HT-29 (cell line): ENCODE results near the gene SLC7A9. TPM values are rescaled to one million over a fixed set of nuclear protein-coding genes. Genes with fewer than 3 reads are reported as not detected.
"Not testable (repeated sequence)": the region's sequence is repeated elsewhere in the genome, so short reads cannot be mapped to it uniquely, and the experiment has no call there.

Source experiments
- DNase-seq: peaks from one replicate; pipeline ENCODE4 v3.0.0-alpha.2; 2015; ENCODE audit warnings: low spot score
- small RNA-seq: library from RNA; depleted of rRNA; stranded (forward); fragments of <200 nt; gene quantifications from one replicate; pipeline ENCODE3, GENCODE V24; 2014
- total RNA-seq: library from RNA; depleted of rRNA; stranded (reverse); fragments of >200 nt; shearing (Covaris generic); gene quantifications from 2 replicates; pipeline ENCODE4 v1.2.3, GENCODE V29; 2014; rRNA removed

Gene SLC7A9
- total RNA-seq, 1 experiment from 2014 or later, result 0.28 TPM

DNA sequence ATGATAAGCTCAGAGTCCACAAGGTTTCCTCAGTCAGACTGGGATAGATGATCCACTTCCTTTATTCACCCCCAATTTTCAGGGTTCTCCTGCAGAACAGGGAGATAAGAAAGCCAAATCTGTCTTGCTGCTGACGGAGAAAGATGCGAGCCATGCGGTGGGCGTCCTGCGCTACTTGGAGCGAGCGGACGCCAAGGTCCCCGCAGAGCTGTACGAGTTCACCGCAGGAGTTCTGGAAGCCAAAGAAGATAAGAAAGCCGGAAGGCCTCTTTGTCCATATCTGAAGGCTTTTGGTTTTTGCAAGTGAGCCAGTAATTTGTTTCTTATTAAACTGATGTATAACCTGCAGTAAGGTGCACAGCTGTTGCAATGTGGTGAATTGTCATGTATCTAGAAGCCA is 66.7 kb downstream of the SLC7A9 start:
- no peak for DNase-seq

DNA sequence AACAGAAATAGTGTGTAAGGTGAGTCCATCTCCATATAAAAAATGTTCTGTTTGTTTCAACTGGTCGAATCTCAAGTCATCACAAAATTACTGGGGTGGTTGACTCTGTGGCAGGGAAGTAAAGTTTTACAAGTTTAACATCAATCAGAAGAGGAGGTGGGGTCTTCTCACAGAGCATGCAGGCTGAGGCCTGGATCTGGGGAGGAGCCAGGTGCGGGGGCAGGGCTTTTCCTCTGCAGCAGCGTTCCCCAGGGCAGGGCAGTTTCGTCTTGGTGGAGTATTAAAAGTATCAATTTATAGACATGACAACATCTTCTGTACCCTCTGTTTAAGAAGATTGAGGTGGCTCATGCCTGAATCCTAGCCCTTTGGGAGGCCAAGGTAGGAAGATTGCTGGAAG is 68.8 kb downstream of the SLC7A9 start:
- no peak for DNase-seq

- no peak for DNase-seq
Measured at GRCh38 chr19:32800191-32800590, 69.4 kb downstream of the SLC7A9 start.

DNA sequence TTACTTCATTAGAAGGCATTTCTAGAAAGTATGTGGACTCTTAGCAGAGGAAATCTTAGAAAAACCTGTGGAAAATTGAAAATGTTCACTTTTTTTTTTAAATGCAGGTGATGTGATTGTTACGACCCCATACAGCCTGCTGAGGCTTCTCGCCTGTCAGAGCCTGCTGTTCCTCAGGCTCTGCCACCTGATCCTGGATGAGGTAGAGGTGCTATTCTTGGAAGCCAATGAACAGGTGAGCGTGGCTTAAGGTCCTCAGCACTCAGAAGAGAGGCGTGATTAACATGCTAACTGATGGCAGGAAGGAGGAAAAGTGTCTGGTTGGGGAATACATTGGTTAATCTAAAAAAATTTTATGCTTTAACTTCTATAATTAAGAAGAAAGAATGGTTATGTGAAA is 71.4 kb downstream of the SLC7A9 start:
- no peak for DNase-seq

DNA sequence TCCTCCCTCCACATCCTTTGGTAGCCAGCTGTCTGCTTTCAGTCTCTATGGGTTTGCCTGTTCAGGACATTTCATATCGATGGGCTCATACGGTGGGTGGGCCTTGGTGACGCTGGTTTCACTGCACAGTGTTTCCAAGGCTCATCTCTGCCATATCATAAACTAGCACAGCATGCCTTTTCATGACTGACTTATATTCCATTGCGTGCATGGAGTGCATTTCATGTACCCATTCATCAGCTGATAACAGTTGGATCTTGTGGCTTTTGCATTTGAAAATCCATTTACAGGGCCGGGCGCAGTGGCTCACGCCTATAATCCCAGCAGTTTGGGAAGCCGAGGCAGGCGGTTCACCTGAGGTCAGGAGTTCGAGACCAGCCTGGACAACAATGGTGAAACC is 80.1 kb downstream of the SLC7A9 start:
- no peak for DNase-seq

GRCh38 chr19:32787895-32788294 is 81.7 kb downstream of the SLC7A9 start:
- not testable (repeated sequence) for DNase-seq

DNA sequence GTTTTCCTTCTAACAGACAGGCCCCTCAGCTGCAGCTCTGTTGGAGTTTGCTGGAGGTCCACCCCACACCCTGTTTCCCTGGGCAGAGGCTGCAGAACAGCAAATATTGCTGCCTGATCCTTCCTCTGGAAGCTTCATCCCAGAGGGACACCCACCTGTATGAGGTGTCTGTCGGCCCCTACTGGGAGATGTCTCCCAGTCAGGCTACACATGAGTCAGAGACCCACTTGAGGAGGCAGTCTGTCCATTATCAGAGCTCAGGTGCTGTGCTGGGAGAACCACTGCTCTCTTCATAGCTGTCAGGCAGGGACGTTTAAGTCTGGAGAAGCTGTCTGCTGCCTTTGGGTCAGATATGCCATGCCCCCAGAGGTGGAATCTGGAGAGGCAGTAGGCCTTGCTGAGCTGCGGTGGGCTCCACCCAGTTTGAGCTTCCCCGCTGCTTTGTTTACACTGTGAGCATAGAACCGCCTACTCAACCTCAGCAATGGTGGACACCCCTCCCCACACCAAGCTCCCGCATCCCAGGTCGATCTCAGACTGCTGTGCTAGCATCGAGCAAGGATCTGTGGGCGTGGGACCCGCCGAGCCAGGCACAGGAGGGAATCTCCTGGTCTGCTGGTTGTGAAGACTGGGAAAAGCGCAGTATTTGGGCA is 82.3 kb downstream of the SLC7A9 start:
- peak; percentile 56 for DNase-seq

DNA sequence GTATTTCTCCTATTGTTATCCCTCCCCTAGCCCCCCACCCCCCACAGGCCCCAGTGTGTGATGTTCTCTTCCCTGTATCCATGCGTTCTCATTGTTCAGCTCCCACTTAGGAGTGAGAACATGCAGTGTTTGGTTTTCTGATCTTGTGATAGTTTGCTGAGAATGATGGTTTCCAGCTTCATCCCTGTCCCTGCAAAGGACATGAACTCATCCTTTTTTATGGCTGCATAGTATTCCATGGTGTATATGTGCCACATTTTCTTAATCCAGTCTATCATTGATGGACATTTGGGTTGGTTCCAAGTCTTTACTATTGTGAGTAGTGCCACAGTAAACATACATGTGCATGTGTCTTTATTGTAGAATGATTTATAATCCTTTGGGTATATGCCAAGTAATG is 87.5 kb downstream of the SLC7A9 start:
- not testable (repeated sequence) for DNase-seq

DNA sequence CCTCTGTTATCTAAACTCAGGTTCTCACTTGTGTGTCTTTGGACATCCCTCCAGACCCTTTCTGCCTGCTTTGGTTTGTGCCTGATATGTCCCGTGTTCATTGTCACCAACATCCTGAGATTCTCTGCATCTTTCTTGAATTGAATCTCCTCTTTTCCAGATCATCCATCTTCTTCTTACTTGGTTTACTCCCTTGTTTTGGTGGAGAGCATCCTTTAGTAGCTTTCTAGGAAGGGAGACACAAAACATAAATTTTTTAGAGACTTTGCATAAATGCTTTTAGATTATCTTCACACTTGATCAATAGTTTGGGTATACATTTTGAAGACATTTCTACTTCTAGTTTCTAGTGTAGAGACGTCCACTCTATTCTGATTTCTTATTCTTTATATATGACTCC is 88.3 kb downstream of the SLC7A9 start:
- DNase-seq, result no peak

Small RNAs within 50 kb of the gene (small RNA-seq; reads per million reads assigned to genes)
- gene RN7SKP22, result 0.36 reads per million

Other genes starting within 250 kb of the SLC7A9 start
- gene ANKRD27, start 194.6 kb downstream of the SLC7A9 start, total RNA-seq, result 39.4 and 43.1 TPM in 2 replicates
- 0.70 and 1.0 TPM in 2 replicates for gene RGS9BP, start 193.9 kb downstream of the SLC7A9 start, total RNA-seq
- gene NUDT19, start 177.9 kb downstream of the SLC7A9 start, total RNA-seq, result 18.4 and 19.9 TPM in 2 replicates
- 0.03 TPM in 1 of 2 replicates, not detected in the other for gene TDRD12, start 150.0 kb downstream of the SLC7A9 start, total RNA-seq
- 26.2 and 30.3 TPM in 2 replicates for gene CEP89, start 102.2 kb upstream of the SLC7A9 start, total RNA-seq
- gene FAAP24, start 102.5 kb upstream of the SLC7A9 start, total RNA-seq, result 5.7 and 5.8 TPM in 2 replicates
- gene RHPN2, start 195.1 kb upstream of the SLC7A9 start, total RNA-seq, result 89.9 and 102 TPM in 2 replicates
- gene GPATCH1, start 211.4 kb upstream of the SLC7A9 start, total RNA-seq, result 10.8 and 13.6 TPM in 2 replicates